HCT116 (cell line): Measurements from ENCODE around the gene TTYH3. TPM values are rescaled to one million over a fixed set of nuclear protein-coding genes. Genes with fewer than 3 reads are reported as not detected.

Experiments
- ATAC-seq: fragments of 200-7000 bp; cut with Tn5 transposase; 2 replicates; pipeline ENCODE4 v1.9.1; 2020; ENCODE audit warnings: mild to moderate bottlenecking, moderate library complexity
- BruUV-seq: library from RNA; stranded (reverse); fragments of 400-500 nt; replicated peaks from 2 replicates; lab custom pipeline; 2021; lab: Mats Ljungman, UMichigan
- CTCF ChIA-PET: fragments of 300-600 bp; sonication (Branson Sonifier 250); formaldehyde crosslinking; loops from one replicate; lab custom pipeline; 2021; ENCODE audit warnings: antibody characterized with exemption; lab: Charles Lee
- POLR2A ChIA-PET: fragments of 300-600, 350-600 bp; sonication (Branson Sonifier 250); formaldehyde crosslinking; loops from one replicate; lab custom pipeline; 2021; ENCODE audit warnings: antibody characterized with exemption; lab: Charles Lee
- RAD21 ChIA-PET, 2 experiments: fragments of 300-600 bp; sonication (Branson Sonifier 250); formaldehyde crosslinking; loops; one replicate each; lab custom pipeline; 2023; ENCODE audit warnings: low total read pairs in 2 of 2; ENCODE audit not compliant: uncharacterized antibody in 2 of 2, unreplicated experiment in 2 of 2, low non-redundant PET in 1 of 2; lab: Charles Lee
- DNase-seq: peaks from one replicate; pipeline ENCODE4 v3.0.0-alpha.2; 2010; ENCODE audit warnings: low read depth, low spot score
- H2AFZ ChIP-seq: fragments of 200-600 bp; shearing (Covaris generic), sonication (generic); 2 replicates; pipeline ENCODE4 v1.6.1; 2017; ENCODE audit warnings: low read depth, mixed run types, mixed read lengths, antibody characterized with exemption, low read length; ENCODE audit not compliant: poor library complexity, severe bottlenecking
- H3K27ac ChIP-seq: 2 replicates; pipeline ENCODE4 v1.5.1; 2012; ENCODE audit warnings: low read depth, low read length
- H3K27me3 ChIP-seq: fragments of 200-600 bp; sonication (generic); 2 replicates; pipeline ENCODE4 v1.6.1; 2016; ENCODE audit warnings: mixed run types, low read length, mixed read lengths; ENCODE audit not compliant: insufficient read depth
- H3K36me3 ChIP-seq, 2 experiments: fragments of 200-500 bp in 1 of 2; fragments of 200-600 bp in 1 of 2; sonication (Bioruptor generic) in 1 of 2; sonication (generic) in 1 of 2; 2 replicates each; pipeline versions ENCODE4 v1.5.1 to v1.6.1; 2014 to 2016; ENCODE audit warnings: low read length in 2 of 2, inconsistent platforms in 1 of 2, mixed read lengths in 1 of 2, mixed run types in 1 of 2; ENCODE audit not compliant: insufficient read depth in 2 of 2, control insufficient read depth in 1 of 2
- H3K4me1 ChIP-seq, 2 experiments: fragments of 200-600 bp in 1 of 2; sonication (generic) in 1 of 2; 2 replicates each; pipeline versions ENCODE4 v1.5.1 to v1.6.1; 2012 to 2017; ENCODE audit warnings: low read length in 2 of 2, inconsistent platforms in 1 of 2, mild to moderate bottlenecking in 1 of 2, mixed read lengths in 1 of 2, mixed run types in 1 of 2, moderate library complexity in 1 of 2; ENCODE audit not compliant: insufficient read depth in 2 of 2, control insufficient read depth in 1 of 2
- H3K4me2 ChIP-seq: fragments of 200-600 bp; sonication (generic); 2 replicates; pipeline ENCODE4 v1.6.1; 2017; ENCODE audit warnings: mixed run types, low read length, mixed read lengths
- H3K4me3 ChIP-seq, 2 experiments: fragments of 200-600 bp in 1 of 2; sonication (generic) in 1 of 2; replicated peaks in 1 of 2; 2 replicates each; pipeline ENCODE4 v1.5.1; 2011 to 2016; ENCODE audit warnings: low read length in 2 of 2, control low read depth in 1 of 2, low read depth in 1 of 2, mild to moderate bottlenecking in 1 of 2, mixed read lengths in 1 of 2, mixed run types in 1 of 2
- H3K79me2 ChIP-seq: fragments of 200-600 bp; sonication (generic); 2 replicates; pipeline ENCODE4 v1.6.1; 2017; ENCODE audit warnings: mild to moderate bottlenecking, mixed run types, low read length, moderate library complexity, mixed read lengths; ENCODE audit not compliant: insufficient read depth
- H3K9ac ChIP-seq: fragments of 200-600 bp; sonication (generic); 2 replicates; pipeline ENCODE4 v1.6.1; 2016; ENCODE audit warnings: low read length, mixed read lengths
- H3K9me2 ChIP-seq: fragments of 200-600 bp; sonication (generic), shearing (Covaris generic); 2 replicates; pipeline ENCODE4 v1.6.1; 2017; ENCODE audit warnings: mixed run types, mild to moderate bottlenecking, moderate library complexity; ENCODE audit not compliant: insufficient read depth
- H3K9me3 ChIP-seq, 2 experiments: fragments of 200-500 bp in 1 of 2; fragments of 200-600 bp in 1 of 2; sonication (Bioruptor generic) in 1 of 2; sonication (generic) in 1 of 2; 2 replicates each; pipeline ENCODE4 v1.6.1; 2014 to 2017; ENCODE audit warnings: low read length in 2 of 2, mixed read lengths in 2 of 2, inconsistent platforms in 1 of 2, low read depth in 1 of 2, mild to moderate bottlenecking in 1 of 2, mixed run types in 1 of 2, moderate library complexity in 1 of 2; ENCODE audit not compliant: control insufficient read depth in 1 of 2, insufficient read depth in 1 of 2
- H4K20me1 ChIP-seq: fragments of 200-600 bp; sonication (generic), shearing (Covaris generic); 2 replicates; pipeline ENCODE4 v1.6.1; 2017; ENCODE audit warnings: mixed run types, mild to moderate bottlenecking, moderate library complexity; ENCODE audit not compliant: insufficient read depth
- CBX3 ChIP-seq: IDR thresholded peaks from 2 replicates; pipeline ENCODE4 v1.6.1; 2012; ENCODE audit warnings: low read depth
- CEBPB ChIP-seq: IDR thresholded peaks from 2 replicates; pipeline ENCODE4 v1.6.1; 2012; ENCODE audit warnings: low read depth
- EGR1 ChIP-seq: IDR thresholded peaks from 2 replicates; pipeline ENCODE4 v1.6.1; 2012; ENCODE audit warnings: low read depth
- ELF1 ChIP-seq: IDR thresholded peaks from 2 replicates; pipeline ENCODE4 v1.6.1; 2012; ENCODE audit warnings: low read depth, borderline replicate concordance
- POLR2AphosphoS5 ChIP-seq: IDR thresholded peaks from 2 replicates; pipeline ENCODE4 v1.6.1; 2011; ENCODE audit warnings: mild to moderate bottlenecking, low read depth, low read length, moderate library complexity
- SP1 ChIP-seq: IDR thresholded peaks from 2 replicates; pipeline ENCODE4 v1.6.1; 2012; ENCODE audit warnings: low read depth
- ZFX ChIP-seq: fragments of 450-650 bp; IDR thresholded peaks from 2 replicates; pipeline ENCODE4 v1.6.1; 2017
- intact Hi-C: fragments of 100-400 bp; cut with micrococcal nuclease; formaldehyde crosslinking; loops from 2 replicates; pipeline ENCODE4 v1.10.0; 2022
- total RNA-seq: library from RNA; stranded (reverse); gene quantifications from one replicate; pipeline ENCODE4 v1.2.1, GENCODE V29; 2021; ENCODE audit not compliant: unreplicated experiment

Gene TTYH3
- total RNA-seq, 1 experiment from 2014 or later, result 40.3 TPM

DNA sequence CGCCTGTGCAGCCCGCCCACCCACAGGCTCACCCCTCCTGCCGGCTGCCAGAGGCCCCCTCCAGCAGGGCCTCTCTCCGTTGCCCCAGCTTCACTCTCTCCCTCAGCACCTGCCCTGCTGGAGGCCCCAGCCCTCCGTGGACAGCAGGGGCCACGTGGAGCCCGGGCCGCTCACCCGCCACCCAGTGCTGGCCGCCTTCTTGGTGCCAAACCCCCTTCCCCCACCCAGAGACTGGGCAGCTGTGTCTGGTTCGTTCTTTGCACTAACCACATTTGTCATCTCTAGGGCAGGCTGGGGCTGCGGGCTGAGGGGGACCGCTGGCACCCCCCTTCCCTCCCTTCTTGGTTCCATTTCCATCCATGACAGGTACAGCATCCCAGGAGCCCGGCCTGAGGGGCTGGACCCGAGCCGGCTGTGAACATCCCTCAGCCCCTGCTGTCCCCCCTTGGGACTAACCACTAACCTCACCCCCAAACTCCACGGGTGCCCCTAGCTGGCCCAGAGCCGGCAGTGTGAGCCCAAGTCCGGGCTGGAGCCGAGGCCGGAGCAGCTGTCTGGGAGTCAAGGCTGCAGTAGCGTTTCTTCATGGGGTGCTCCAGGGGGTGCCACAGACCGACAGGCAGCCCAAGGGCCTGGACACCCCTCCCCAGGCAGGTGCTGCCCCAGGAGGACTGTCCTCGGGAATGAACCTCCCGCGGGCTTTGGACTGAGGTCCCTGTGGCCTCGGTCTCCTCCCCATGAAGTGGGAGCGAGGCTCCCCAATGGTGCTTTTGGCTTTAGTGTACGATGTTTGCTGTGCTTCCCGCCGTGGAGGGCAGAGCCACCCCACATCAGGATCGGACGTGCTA lies 30.7 kb downstream of the TTYH3 start:
- no peak for DNase-seq
- BruUV-seq, result no TSS peak
- RAD21 ChIA-PET, result no interaction called here
- Histone ChIP-seq H3K79me2 (no peaks in the 10 kb centered on the region), H3K4me3 (no peak overlapping the region), H3K27me3 (no peaks in the 10 kb centered on the region), H3K9me2 (no peaks in the 10 kb centered on the region), H3K36me3 (no peaks in the 10 kb centered on the region), H3K9ac (no peak overlapping the region)
- TF ChIP-seq SP1, result no peak
- TF ChIP-seq CEBPB, result no peak
- no peak for TF ChIP-seq ELF1
- no peak for TF ChIP-seq ZFX
- TF ChIP-seq POLR2AphosphoS5, result no peak
- TF ChIP-seq CBX3, result no peak
- TF ChIP-seq, all 23 proteins: peak for 0
- intact Hi-C loops, result no loop called here
- no peak overlapping the region for H2AFZ ChIP-seq
- no peaks in the 10 kb centered on the region for H3K9me3 ChIP-seq
- ChIA-PET CTCF (no interaction called here), POLR2A (no interaction called here)
- no peak overlapping the region for H3K27ac ChIP-seq
- H3K4me2 ChIP-seq, result no peak overlapping the region
- 0 out of 4 replicates have a peak, but pooled peaks cover 0 to 4% of the 10 kb centered on the region in 2 experiments for H3K4me1 ChIP-seq
- no peaks in the 10 kb centered on the region for H4K20me1 ChIP-seq
- no peak for ATAC-seq

DNA sequence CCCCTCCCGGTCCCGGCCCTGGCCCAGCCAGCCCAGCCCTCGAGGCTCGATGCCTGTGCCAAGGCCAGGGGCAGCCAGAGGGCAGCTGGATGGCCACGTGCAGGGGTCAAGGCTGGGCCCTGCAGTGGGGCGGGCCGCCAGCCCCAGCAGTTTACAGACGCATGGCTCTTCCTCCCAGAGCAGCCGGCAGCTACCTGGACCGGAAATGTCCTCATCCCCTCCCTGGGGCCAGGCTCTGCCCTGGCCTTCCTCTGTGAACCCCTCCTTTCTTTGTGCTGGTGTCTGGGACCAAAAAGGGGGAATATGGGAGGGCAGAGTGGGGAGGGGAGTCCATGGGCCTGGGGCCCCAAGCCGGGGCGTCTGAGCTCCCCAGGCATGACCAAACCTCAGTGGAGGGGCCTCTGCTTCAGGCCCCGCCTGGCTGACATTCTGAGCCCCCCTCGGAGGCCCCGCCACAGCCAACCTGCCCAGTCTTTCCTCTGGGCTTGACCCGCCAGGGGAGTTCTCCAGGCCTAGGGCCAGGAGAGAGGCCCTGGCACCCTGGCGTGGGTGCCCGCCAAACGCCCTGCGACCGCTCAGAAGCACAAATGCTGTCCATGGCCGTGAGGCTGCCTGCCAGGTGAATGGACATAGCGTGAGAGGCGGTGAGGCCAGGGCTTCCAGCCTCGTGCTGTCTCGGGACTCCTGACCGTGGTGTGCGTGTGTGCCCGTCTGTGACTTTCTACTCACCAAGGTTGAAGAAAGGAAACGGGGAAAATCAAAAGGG lies 31.5 kb downstream of the TTYH3 start:
- no peak for DNase-seq
- POLR2A ChIA-PET, result no interaction called here
- no TSS peak for BruUV-seq
- Histone ChIP-seq H2AFZ (no peak overlapping the region), H3K4me2 (no peak overlapping the region), H3K9me3 (no peaks in the 10 kb centered on the region), H3K4me3 (no peak overlapping the region), H3K36me3 (no peaks in the 10 kb centered on the region), H3K27ac (no peak overlapping the region), H3K27me3 (no peaks in the 10 kb centered on the region), H3K9me2 (no peaks in the 10 kb centered on the region), H4K20me1 (no peaks in the 10 kb centered on the region), H3K4me1 (0 out of 4 replicates have a peak, but pooled peaks cover 0 to 4% of the 10 kb centered on the region in 2 experiments), H3K79me2 (no peaks in the 10 kb centered on the region), H3K9ac (no peak overlapping the region)
- CTCF ChIA-PET, result no interaction called here
- TF ChIP-seq EGR1, result no peak
- TF ChIP-seq POLR2AphosphoS5, result peak; percentile 23; the same call in 1 of the 2 replicates
- ATAC-seq, result no peak
- RAD21 ChIA-PET, result no interaction called here
- intact Hi-C loops, result no loop called here
